Stimulated activated CD4-positive, alpha-beta T cell treated with anti-CD3 and anti-CD28 coated beads, Interleukin-12 subunit alpha, Interleukin-12 subunit beta, amount 100 ng/mL, for 24 hours (primary cell): Measurements from ENCODE around the gene HIRA.
"Not testable (repeated sequence)": the region's sequence is repeated elsewhere in the genome, so short reads cannot be mapped to it uniquely, and the experiment has no call there.

Experiments
- DNase-seq, 2 experiments: peaks; one replicate each; pipeline ENCODE4 v3.0.0-alpha.2; 2020; ENCODE audit warnings: low read depth in 2 of 2

The HIRA gene

GRCh38 chr22:19440411-19441195 lies 9.1 kb upstream of the HIRA start:
- no peak for DNase-seq

GRCh38 chr22:19438298-19438697 lies 6.8 kb upstream of the HIRA start:
- DNase-seq, result no peak

GRCh38 chr22:19436444-19437161 lies 5.1 kb upstream of the HIRA start:
- not testable (repeated sequence) for DNase-seq

GRCh38 chr22:19434829-19435580 lies 3.5 kb upstream of the HIRA start:
- no peak for DNase-seq

GRCh38 chr22:19434401-19434800 lies 2.9 kb upstream of the HIRA start:
- DNase-seq, result no peak

GRCh38 chr22:19432133-19432851 lies 759 bp upstream of the HIRA start, which contains the start of gene MRPL40:
MRPL40 (plus strand) TSS chr22:19432545; CDS start chr22:19432555, 10 bp downstream.
- DNase-seq, result peak; percentile 85 to 88

- DNase-seq, result no peak
Observed at GRCh38 chr22:19430890-19431541, 517 bp downstream of the HIRA start.

GRCh38 chr22:19429950-19430889 lies 1.3 kb downstream of the HIRA start:
- no peak for DNase-seq

- DNase-seq, result no peak
Observed at GRCh38 chr22:19424186-19424500, 7.4 kb downstream of the HIRA start.

GRCh38 chr22:19422440-19423301 lies 8.9 kb downstream of the HIRA start:
- no peak for DNase-seq

GRCh38 chr22:19420321-19420720 lies 11.2 kb downstream of the HIRA start:
- no peak for DNase-seq

GRCh38 chr22:19419464-19420178 lies 11.9 kb downstream of the HIRA start:
- DNase-seq, result peak; percentile 24 to 27

- no peak for DNase-seq
Observed at GRCh38 chr22:19419086-19419463, 12.5 kb downstream of the HIRA start.

- DNase-seq, result no peak
Observed at GRCh38 chr22:19412923-19413322, 18.6 kb downstream of the HIRA start.

GRCh38 chr22:19412478-19412877 lies 19.1 kb downstream of the HIRA start:
- no peak for DNase-seq

GRCh38 chr22:19411690-19412045 lies 19.9 kb downstream of the HIRA start:
- DNase-seq, result no peak

GRCh38 chr22:19410941-19411689 lies 20.4 kb downstream of the HIRA start:
- no peak for DNase-seq
